CD14-positive monocyte (primary cell): ENCODE measurements around the gene ARMC5. TPM values are rescaled to one million over a fixed set of nuclear protein-coding genes. Genes with fewer than 3 reads are reported as not detected.

Source experiments
- DNase-seq, 3 donors: peaks; one replicate each; pipeline ENCODE4 v3.0.0-alpha.2; 2011 to 2022
- H2AFZ ChIP-seq: 2 replicates; pipeline ENCODE4 v1.6.0; 2012; ENCODE audit warnings: mild to moderate bottlenecking, low read depth, low read length, inconsistent platforms; ENCODE audit not compliant: insufficient read depth, poor library complexity, severe bottlenecking
- H3K27ac ChIP-seq, 2 donors: 1 replicate in 1 of 2; 2 replicates in 1 of 2; pipeline ENCODE4 v1.5.1; 2012 to 2013; ENCODE audit warnings: low read length in 2 of 2, control low read depth in 1 of 2, inconsistent platforms in 1 of 2, low read depth in 1 of 2, mild to moderate bottlenecking in 1 of 2
- H3K27me3 ChIP-seq, 2 donors: one replicate each; pipeline versions ENCODE4 v1.6.0 to v1.6.1; 2011 to 2013; ENCODE audit warnings: low read length in 2 of 2; ENCODE audit not compliant: control insufficient read depth in 2 of 2, insufficient read depth in 2 of 2
- H3K36me3 ChIP-seq, 2 donors: replicated peaks in 1 of 2; 1 replicate in 1 of 2; 2 replicates in 1 of 2; pipeline versions ENCODE4 v1.5.1 to v1.6.1; 2012 to 2013; ENCODE audit warnings: low read length in 2 of 2, control low read depth in 1 of 2, inconsistent platforms in 1 of 2, mild to moderate bottlenecking in 1 of 2; ENCODE audit not compliant: insufficient read depth in 2 of 2, control insufficient read depth in 1 of 2
- H3K4me1 ChIP-seq, 2 donors: 1 replicate in 1 of 2; 2 replicates in 1 of 2; pipeline versions ENCODE4 v1.5.1 to v1.6.1; 2012 to 2013; ENCODE audit warnings: low read length in 2 of 2, control low read depth in 1 of 2, inconsistent platforms in 1 of 2, mild to moderate bottlenecking in 1 of 2, moderate library complexity in 1 of 2; ENCODE audit not compliant: insufficient read depth in 2 of 2, control insufficient read depth in 1 of 2
- H3K4me2 ChIP-seq: replicated peaks from 2 replicates; pipeline ENCODE3; 2012; ENCODE audit warnings: low read length, moderate library complexity, mild to moderate bottlenecking; ENCODE audit not compliant: poor library complexity, severe bottlenecking; ENCODE audit errors: extremely low read depth
- H3K4me3 ChIP-seq, 3 experiments: fragments of 200-600 bp in 1 of 3; sonication (generic) in 1 of 3; replicated peaks in 1 of 3; 1 replicate in 2 of 3; 2 replicates in 1 of 3; pipeline ENCODE4 v1.5.1; 2011 to 2013; ENCODE audit warnings: low read length in 3 of 3, mild to moderate bottlenecking in 3 of 3, control low read depth in 2 of 3, low read depth in 2 of 3, inconsistent platforms in 1 of 3, moderate library complexity in 1 of 3
- H3K79me2 ChIP-seq: 2 replicates; pipeline ENCODE4 v1.6.0; 2012; ENCODE audit warnings: mild to moderate bottlenecking, control low read depth, inconsistent platforms, low read length, moderate library complexity; ENCODE audit not compliant: insufficient read depth
- H3K9ac ChIP-seq: 2 replicates; pipeline ENCODE4 v1.6.0; 2017; ENCODE audit warnings: low read length, mild to moderate bottlenecking; ENCODE audit not compliant: insufficient read depth, poor library complexity, severe bottlenecking
- H3K9me3 ChIP-seq, 2 donors: replicated peaks in 1 of 2; 1 replicate in 1 of 2; 2 replicates in 1 of 2; pipeline versions ENCODE4 v1.5.1 to v1.6.1; 2012 to 2013; ENCODE audit warnings: low read length in 2 of 2, control low read depth in 1 of 2; ENCODE audit not compliant: control insufficient read depth in 1 of 2, insufficient read depth in 1 of 2
- H4K20me1 ChIP-seq: 2 replicates; pipeline ENCODE4 v1.6.0; 2012; ENCODE audit warnings: mild to moderate bottlenecking, low read length, control low read depth, moderate library complexity; ENCODE audit not compliant: insufficient read depth
- H3K27ac Mint-ChIP-seq, 7 donors: one replicate each; pipeline ENCODE4 v1.8.0; 2020; ENCODE audit warnings: mild to moderate bottlenecking in 7 of 7, mixed read lengths in 7 of 7, moderate library complexity in 6 of 7, inconsistent platforms in 2 of 7
- H3K27me3 Mint-ChIP-seq, 3 donors: one replicate each; pipeline ENCODE4 v1.8.0; 2021 to 2022; ENCODE audit warnings: low read depth in 3 of 3, mild to moderate bottlenecking in 3 of 3, mixed read lengths in 3 of 3, moderate library complexity in 3 of 3, inconsistent platforms in 1 of 3
- H3K36me3 Mint-ChIP-seq, 2 donors: one replicate each; pipeline ENCODE4 v1.8.0; 2020; ENCODE audit warnings: mixed read lengths in 2 of 2, inconsistent platforms in 1 of 2, mild to moderate bottlenecking in 1 of 2
- H3K4me1 Mint-ChIP-seq: one replicate; pipeline ENCODE4 v1.8.0; 2020; ENCODE audit warnings: mild to moderate bottlenecking, mixed read lengths
- H3K4me3 Mint-ChIP-seq, 2 donors: one replicate each; pipeline ENCODE4 v1.8.0; 2020; ENCODE audit warnings: mild to moderate bottlenecking in 2 of 2, mixed read lengths in 2 of 2, moderate library complexity in 1 of 2
- H3K9me3 Mint-ChIP-seq, 7 donors: one replicate each; pipeline ENCODE4 v1.8.0; 2020 to 2022; ENCODE audit warnings: mixed read lengths in 7 of 7, mild to moderate bottlenecking in 6 of 7, moderate library complexity in 6 of 7, inconsistent platforms in 2 of 7
- CTCF ChIP-seq: fragments of 200-600 bp; IDR thresholded peaks from one replicate; pipeline ENCODE4 v1.8.0; 2022; ENCODE audit warnings: antibody characterized with exemption, mild to moderate bottlenecking
- WGBS: methylation state at CpG from one replicate; pipeline ENCODE4 v1.1.5; 2013; ENCODE audit warnings: missing lambda C conversion rate; ENCODE audit not compliant: insufficient coverage; 5-methylcytosine and 5-hydroxymethylcytosine counted together
- intact Hi-C, 2 donors: fragments of 100-400 bp; cut with micrococcal nuclease; formaldehyde crosslinking; loops; one replicate each; pipeline versions ENCODE4 v1.15.0 to v1.15.1; 2023
- polyA plus RNA-seq, 3 donors: library from polyadenylated mRNA; depleted of rRNA in 1 of 3; unstranded in 2 of 3; stranded (reverse) in 1 of 3; fragments of 300-500 nt in 2 of 3; fragments of >200 nt in 1 of 3; fragmentation: Illumina TruSeq in 2 of 3; gene quantifications; 1 replicate in 2 of 3; 2 replicates in 1 of 3; pipeline ENCODE4 v1.2.3, GENCODE V29; 2012 to 2021

The ARMC5 gene
- polyA plus RNA-seq, 3 donors = 2.9 to 9.3 (median 4.2) TPM

GRCh38 chr16:31508706-31509195 lies 49.5 kb downstream of the ARMC5 start:
- H3K4me1 Mint-ChIP-seq = peaks cover 44% of the 10 kb centered on the region
- no peaks in the 10 kb centered on the region for H3K27me3 Mint-ChIP-seq
- Histone ChIP-seq H3K9ac (peak overlapping the region; percentile 95), H3K4me2 (peak overlapping the region; percentile 91), H3K9me3 (peaks cover 0 to 4% of the 10 kb centered on the region in 2 donors), H3K4me3 (peak overlapping the region; percentile 67 to 98 (median 96)), H3K79me2 (peaks cover 18% of the 10 kb centered on the region), H4K20me1 (no peaks in the 10 kb centered on the region), H2AFZ (peak overlapping the region; percentile 97), H3K27me3 (no peaks in the 10 kb centered on the region), H3K36me3 (no peaks in the 10 kb centered on the region), H3K4me1 (peaks cover 32 to 39% of the 10 kb centered on the region in 2 donors), H3K27ac (peak overlapping the region; percentile 81 to 94)
- no peak for TF ChIP-seq CTCF
- peak overlapping the region; percentile 90 to 91 for H3K4me3 Mint-ChIP-seq
- no peak for DNase-seq
- WGBS = 28% methylated on average over 4 of the region's 6 CpGs
- H3K36me3 Mint-ChIP-seq = peaks cover 6 to 11% of the 10 kb centered on the region in 2 donors
- H3K9me3 Mint-ChIP-seq = peaks cover 0 to 6% (median 3%) of the 10 kb centered on the region in 7 donors
- peak overlapping the region; percentile 84 to 95 (median 92) for H3K27ac Mint-ChIP-seq
- intact Hi-C loops = no loop called here

- Mint-ChIP-seq H3K4me1 (peaks cover 10% of the 10 kb centered on the region), H3K27ac (no peak overlapping the region), H3K36me3 (no peaks in the 10 kb centered on the region), H3K27me3 (peaks cover 0 to 5% (median 0%) of the 10 kb centered on the region in 3 donors), H3K4me3 (no peak overlapping the region), H3K9me3 (peaks cover 9 to 26% (median 21%) of the 10 kb centered on the region in 7 donors)
- Histone ChIP-seq H3K9ac (no peak overlapping the region), H3K4me2 (no peak overlapping the region), H3K36me3 (no peaks in the 10 kb centered on the region), H4K20me1 (no peaks in the 10 kb centered on the region), H3K4me1 (peaks cover 8 to 11% of the 10 kb centered on the region in 2 donors), H3K27me3 (no peaks in the 10 kb centered on the region), H3K4me3 (no peak overlapping the region), H2AFZ (no peak overlapping the region), H3K9me3 (peaks cover 0 to 16% of the 10 kb centered on the region in 2 donors), H3K79me2 (peaks cover under 1% of the 10 kb centered on the region), H3K27ac (no peak overlapping the region)
- intact Hi-C loops = no loop called here
- no peak for DNase-seq
- WGBS = 73% methylated on average over 4 of the region's 6 CpGs
- no peak for TF ChIP-seq CTCF
These were observed 53.8 kb downstream of the ARMC5 start for GRCh38 chr16:31513126-31513525.
